Spleen (tissue), 11 donors: ENCODE measurements around the gene HSD17B1. TPM values are rescaled to one million over a fixed set of nuclear protein-coding genes. Genes with fewer than 3 reads are reported as not detected.

Experiments
- DNase-seq: peaks from one replicate; pipeline ENCODE4 v3.0.0-alpha.2; 2020
- H3K27ac ChIP-seq, 8 donors: fragments of 200-600 bp; sonication (generic) in 7 of 8; 1 replicate in 4 of 8; 2 replicates in 4 of 8; pipeline versions ENCODE4 v1.5.0 to v1.8.0; 2016 to 2021; ENCODE audit warnings: inconsistent platforms in 4 of 8, mild to moderate bottlenecking in 4 of 8, moderate library complexity in 1 of 8
- H3K27me3 ChIP-seq, 7 donors: fragments of 200-600 bp; sonication (generic) in 6 of 7; replicated peaks in 1 of 7; 1 replicate in 4 of 7; 2 replicates in 3 of 7; pipeline versions ENCODE4 v1.5.0 to v1.8.0; 2016 to 2021; ENCODE audit warnings: inconsistent platforms in 3 of 7, mild to moderate bottlenecking in 1 of 7
- H3K36me3 ChIP-seq, 6 donors: fragments of 200-600 bp; sonication (generic) in 5 of 6; 1 replicate in 4 of 6; 2 replicates in 2 of 6; pipeline versions ENCODE4 v1.5.0 to v1.8.0; 2016 to 2021; ENCODE audit warnings: inconsistent platforms in 2 of 6
- H3K4me1 ChIP-seq, 6 donors: fragments of 200-600 bp; sonication (generic) in 5 of 6; 1 replicate in 3 of 6; 2 replicates in 3 of 6; pipeline versions ENCODE4 v1.5.0 to v1.8.0; 2016 to 2021; ENCODE audit warnings: inconsistent platforms in 3 of 6
- H3K4me3 ChIP-seq, 8 donors: fragments of 200-600 bp; sonication (generic) in 7 of 8; 1 replicate in 4 of 8; 2 replicates in 4 of 8; pipeline versions ENCODE4 v1.5.0 to v1.8.0; 2016 to 2021; ENCODE audit warnings: inconsistent platforms in 4 of 8, mild to moderate bottlenecking in 4 of 8, moderate library complexity in 2 of 8
- H3K9me3 ChIP-seq, 8 donors: fragments of 200-600 bp; sonication (generic) in 7 of 8; 1 replicate in 4 of 8; 2 replicates in 4 of 8; pipeline versions ENCODE4 v1.5.0 to v1.8.0; 2016 to 2021; ENCODE audit warnings: inconsistent platforms in 4 of 8
- POLR2A ChIP-seq, 3 donors: fragments of 450-650 bp; IDR thresholded peaks; one replicate each; pipeline ENCODE4 v1.5.1; 2017; ENCODE audit warnings: antibody characterized with exemption in 3 of 3, mild to moderate bottlenecking in 1 of 3
- POLR2AphosphoS5 ChIP-seq, 3 donors: sonication (generic); formaldehyde crosslinking; IDR thresholded peaks; one replicate each; pipeline ENCODE4 v1.5.1; 2017; ENCODE audit warnings: antibody characterized with exemption in 3 of 3
- WGBS, 5 donors: extraction: QIAGEN DNeasy Blood & Tissue Kit in 3 of 5; methylation state at CpG; one replicate each; pipeline versions ENCODE4 v1.1.5 to v1.1.7; 2013 to 2018; 5-methylcytosine and 5-hydroxymethylcytosine counted together
- intact Hi-C: fragments of 100-400 bp; cut with DNase I; formaldehyde crosslinking; loops from one replicate; pipeline ENCODE4 v1.15.0; 2023; ENCODE audit warnings: low total_unique reads
- polyA plus RNA-seq, 3 donors: library from polyadenylated mRNA; stranded (reverse); fragments of 200-250 nt; gene quantifications; one replicate each; pipeline ENCODE4 v1.2.1, GENCODE V29; 2013
- total RNA-seq, 7 donors: library from RNA; depleted of rRNA in 3 of 7; stranded (reverse); fragments of >200 nt in 3 of 7; fragmentation: NEBNext Ultra II Directional in 4 of 7; extraction: Animal tissue kit (Norgen Biotek cat#: 25700) in 4 of 7; gene quantifications; one replicate each; pipeline versions ENCODE4 v1.1.0 to v1.2.1, GENCODE V29; 2016 to 2021
- TF ChIP-seq, protein P1 (sequence below), 11 experiments: fragments of 200-600 bp in 7 of 11; fragments of 450-650 bp in 4 of 11; sonication (generic) in 4 of 11; IDR thresholded peaks in 8 of 11; conservative IDR thresholded peaks in 3 of 11; 1 replicate in 7 of 11; 2 replicates in 4 of 11; pipeline versions ENCODE4 v1.4.0 to v1.8.0; 2016 to 2021; ENCODE audit warnings: antibody characterized with exemption in 11 of 11, inconsistent platforms in 4 of 11, mild to moderate bottlenecking in 1 of 11
- donor health status: healthy with polysubstance abuse.
- donor health status: DM: no; HTN: no; CAD: no; lungs with moderate emphysema.
- donor health status: DM: no; HTN: no; CAD: no.
- donor health status: Bipolar disorder and iron deficiency.
- donor health status: healthy.
- donor health status: DM: no; HTN: no; CAD: no.
- donor health status: DM: yes; HTN: yes; CAD: no.

HSD17B1 gene
- total and polyA plus RNA-seq, 10 donors: 0.54 to 5.5 (median 1.3) TPM

GRCh38 chr17:42568341-42569111, 15.8 kb downstream of the HSD17B1 start:
- WGBS, 5 donors: 81 to 93% (median 86%) methylated on average over 11 to 14 of the region's 14 CpGs
- H3K4me1 ChIP-seq: peaks cover 23 to 84% (median 53%) of the 10 kb centered on the region in 6 donors
- H3K9me3 ChIP-seq: no peaks in the 10 kb centered on the region
- peak overlapping the region in 4 of 8 donors; percentile 85 to 92 (median 90) for H3K4me3 ChIP-seq
- H3K27ac ChIP-seq: peak overlapping the region in 6 of 8 donors; percentile 90 to 98 (median 96)
- H3K27me3 ChIP-seq: no peaks in the 10 kb centered on the region
- DNase-seq: no peak
- peaks cover 0 to 86% (median 73%) of the 10 kb centered on the region in 6 donors for H3K36me3 ChIP-seq
- no peak for TF ChIP-seq POLR2AphosphoS5 (IDR thresholded peaks at IDR 0.05)
- TF ChIP-seq, protein P1, sequence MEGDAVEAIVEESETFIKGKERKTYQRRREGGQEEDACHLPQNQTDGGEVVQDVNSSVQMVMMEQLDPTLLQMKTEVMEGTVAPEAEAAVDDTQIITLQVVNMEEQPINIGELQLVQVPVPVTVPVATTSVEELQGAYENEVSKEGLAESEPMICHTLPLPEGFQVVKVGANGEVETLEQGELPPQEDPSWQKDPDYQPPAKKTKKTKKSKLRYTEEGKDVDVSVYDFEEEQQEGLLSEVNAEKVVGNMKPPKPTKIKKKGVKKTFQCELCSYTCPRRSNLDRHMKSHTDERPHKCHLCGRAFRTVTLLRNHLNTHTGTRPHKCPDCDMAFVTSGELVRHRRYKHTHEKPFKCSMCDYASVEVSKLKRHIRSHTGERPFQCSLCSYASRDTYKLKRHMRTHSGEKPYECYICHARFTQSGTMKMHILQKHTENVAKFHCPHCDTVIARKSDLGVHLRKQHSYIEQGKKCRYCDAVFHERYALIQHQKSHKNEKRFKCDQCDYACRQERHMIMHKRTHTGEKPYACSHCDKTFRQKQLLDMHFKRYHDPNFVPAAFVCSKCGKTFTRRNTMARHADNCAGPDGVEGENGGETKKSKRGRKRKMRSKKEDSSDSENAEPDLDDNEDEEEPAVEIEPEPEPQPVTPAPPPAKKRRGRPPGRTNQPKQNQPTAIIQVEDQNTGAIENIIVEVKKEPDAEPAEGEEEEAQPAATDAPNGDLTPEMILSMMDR (IDR thresholded peaks at IDR 0.05 in 8 of 11, conservative IDR thresholded peaks at IDR 0.05 in 3 of 11): no peak
- no peak for TF ChIP-seq POLR2A (IDR thresholded peaks at IDR 0.05)
- intact Hi-C loops: no loop called here

GRCh38 chr17:42571435-42572225, 18.9 kb downstream of the HSD17B1 start:
- H3K36me3 ChIP-seq: peaks cover 0 to 85% (median 65%) of the 10 kb centered on the region in 6 donors

DNA sequence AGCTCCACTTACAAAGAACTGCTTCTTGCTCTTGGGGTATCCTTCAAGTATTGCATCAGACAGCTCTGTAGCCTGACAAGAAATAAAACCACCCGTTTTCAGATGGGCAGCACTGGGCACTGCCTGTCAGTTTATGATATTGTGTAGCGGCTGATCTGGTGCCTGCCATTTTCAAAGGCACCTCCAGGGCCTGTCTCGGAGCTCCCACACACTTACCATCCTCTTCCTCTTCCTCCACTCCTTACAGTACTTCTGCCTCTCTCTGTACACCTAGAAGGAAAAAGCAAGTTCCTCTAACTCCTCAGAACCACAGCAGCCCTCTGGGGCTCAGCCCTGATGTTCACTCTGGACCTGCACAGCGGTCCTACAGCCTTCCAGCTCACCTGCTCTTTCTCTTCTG, 20.4 kb downstream of the HSD17B1 start:
- intact Hi-C loops: no loop called here
- TF ChIP-seq, protein P1 (IDR thresholded peaks at IDR 0.05 in 8 of 11, conservative IDR thresholded peaks at IDR 0.05 in 3 of 11): no peak
- TF ChIP-seq POLR2AphosphoS5 (IDR thresholded peaks at IDR 0.05): no peak
- TF ChIP-seq POLR2A (IDR thresholded peaks at IDR 0.05): no peak
- Histone ChIP-seq H3K36me3 (peaks cover 0 to 83% (median 65%) of the 10 kb centered on the region in 6 donors), H3K9me3 (no peaks in the 10 kb centered on the region), H3K27me3 (no peaks in the 10 kb centered on the region), H3K27ac (peak overlapping the region in 1 of 8 donors; percentile 11), H3K4me3 (no peak overlapping the region), H3K4me1 (peaks cover 13 to 76% (median 35%) of the 10 kb centered on the region in 6 donors)
- 68 to 84% (median 79%) methylated on average over 4 of the region's 4 CpGs for WGBS, 5 donors
- DNase-seq: no peak

More at GRCh38 chr17:42571435-42572225, 18.9 kb downstream of the HSD17B1 start:
- H3K4me3 ChIP-seq: no peak overlapping the region
- H3K9me3 ChIP-seq: no peaks in the 10 kb centered on the region
- H3K27me3 ChIP-seq: no peaks in the 10 kb centered on the region
- TF ChIP-seq, protein P1 (IDR thresholded peaks at IDR 0.05 in 8 of 11, conservative IDR thresholded peaks at IDR 0.05 in 3 of 11): no peak
- TF ChIP-seq POLR2A (IDR thresholded peaks at IDR 0.05): no peak
- TF ChIP-seq POLR2AphosphoS5 (IDR thresholded peaks at IDR 0.05): no peak
- H3K4me1 ChIP-seq: peaks cover 10 to 73% (median 32%) of the 10 kb centered on the region in 6 donors
- no peak for DNase-seq
- WGBS, 5 donors: 81 to 91% (median 87%) methylated on average over 12 of the region's 12 CpGs
- no peak overlapping the region for H3K27ac ChIP-seq
- intact Hi-C loops: no loop called here
